HepG2 (cell line): ENCODE results near the gene YY1. TPM values are rescaled to one million over a fixed set of nuclear protein-coding genes. Genes with fewer than 3 reads are reported as not detected.
A peak's percentile ranks its signal among the peaks of the same experiment; 100 is the strongest.

ENCODE experiments used
- FLYWCH1 ChIP-seq: sonication (generic); formaldehyde crosslinking; IDR thresholded peaks from 2 replicates; pipeline ENCODE4 v1.8.1; 2023; ENCODE audit warnings: mild to moderate bottlenecking, missing genetic modification reagents
- GATAD2A ChIP-seq: IDR thresholded peaks from 2 replicates; pipeline ENCODE4 v1.6.1; 2016
- JARID2 ChIP-seq: sonication (generic); formaldehyde crosslinking; IDR thresholded peaks from 2 replicates; pipeline ENCODE4 v1.8.1; 2023; ENCODE audit warnings: missing genetic modification reagents, inconsistent platforms; ENCODE audit not compliant: insufficient replicate concordance
- JDP2 ChIP-seq: sonication (generic); formaldehyde crosslinking; IDR thresholded peaks from 2 replicates; pipeline ENCODE4 v1.8.1; 2022; ENCODE audit warnings: missing genetic modification reagents, borderline replicate concordance
- NFRKB ChIP-seq: fragments of 450-650 bp; IDR thresholded peaks from 2 replicates; pipeline ENCODE4 v1.6.1; 2017
- PHF21A ChIP-seq: sonication (generic); formaldehyde crosslinking; IDR thresholded peaks from 2 replicates; pipeline ENCODE4 v1.5.0; 2020; ENCODE audit warnings: mild to moderate bottlenecking, missing genetic modification reagents
- TAF1 ChIP-seq: sonication (generic); formaldehyde crosslinking; IDR thresholded peaks from 2 replicates; pipeline ENCODE4 v1.4.0; 2020; ENCODE audit warnings: missing genetic modification reagents
- THAP11 ChIP-seq: IDR thresholded peaks from 2 replicates; pipeline ENCODE4 v1.6.1; 2016; ENCODE audit warnings: missing biosample characterization, missing genetic modification reagents
- ZBTB7A ChIP-seq: sonication (generic); formaldehyde crosslinking; IDR thresholded peaks from 2 replicates; pipeline ENCODE4 v1.8.0; 2022; ENCODE audit warnings: mild to moderate bottlenecking, missing genetic modification reagents
- polyA plus RNA-seq, 8 experiments: library from polyadenylated mRNA; depleted of rRNA in 3 of 8; stranded (reverse) in 7 of 8; unstranded in 1 of 8; fragments of >200 nt; fragmentation: Illumina TruSeq in 4 of 8; extraction: Trizol in 4 of 8; gene quantifications; 2 replicates each; pipeline versions ENCODE4 v1.2.1 to v1.2.3, GENCODE V29; 2011 to 2016; ENCODE audit warnings: low read depth in 4 of 8, missing spikeins in 1 of 8, mixed read lengths in 1 of 8; ENCODE audit not compliant: insufficient read depth in 1 of 8
- total RNA-seq, 5 experiments: library from RNA; depleted of rRNA; stranded (reverse); fragments of >200 nt; fragmentation: Illumina TruSeq; extraction: Trizol; gene quantifications; 2 replicates each; pipeline ENCODE4 v1.2.3, GENCODE V29; 2016; ENCODE audit warnings: low read depth in 1 of 5
- TF ChIP-seq, protein P1 (sequence below): IDR thresholded peaks from 2 replicates; pipeline ENCODE4 v1.6.1; 2016; ENCODE audit warnings: low read depth, missing genetic modification reagents, missing compliant biosample characterization
- TF ChIP-seq, protein P2 (sequence below), 2 experiments: fragments of 450-650 bp in 1 of 2; sonication (generic) in 1 of 2; formaldehyde crosslinking; IDR thresholded peaks; 2 replicates each; pipeline versions ENCODE4 v1.5.0 to v1.8.0; 2020 to 2022; ENCODE audit warnings: mild to moderate bottlenecking in 1 of 2, missing genetic modification reagents in 1 of 2
- TF ChIP-seq, protein P3 (sequence below): sonication (generic); formaldehyde crosslinking; IDR thresholded peaks from 2 replicates; pipeline ENCODE4 v1.8.0; 2022; ENCODE audit warnings: missing genetic modification reagents, mild to moderate bottlenecking, moderate library complexity, borderline replicate concordance
- TF ChIP-seq, protein P4 (sequence below): sonication (generic); formaldehyde crosslinking; IDR thresholded peaks from 2 replicates; pipeline ENCODE4 v1.8.1; 2022; ENCODE audit warnings: low read depth, mild to moderate bottlenecking, missing genetic modification reagents
- TF ChIP-seq, protein P5 (sequence below): sonication (generic); formaldehyde crosslinking; IDR thresholded peaks from 2 replicates; pipeline ENCODE4 v1.5.1; 2020; ENCODE audit warnings: missing genetic modification reagents, mild to moderate bottlenecking, borderline replicate concordance
- TF ChIP-seq, protein P6 (sequence below): IDR thresholded peaks from 2 replicates; pipeline ENCODE4 v1.6.1; 2016

Gene YY1
- total and polyA plus RNA-seq, 2 of the 13 experiments (the other 11 are each of a cell fraction or from before 2014, with no cell fraction given), result 29.4 to 68.1 TPM

DNA sequence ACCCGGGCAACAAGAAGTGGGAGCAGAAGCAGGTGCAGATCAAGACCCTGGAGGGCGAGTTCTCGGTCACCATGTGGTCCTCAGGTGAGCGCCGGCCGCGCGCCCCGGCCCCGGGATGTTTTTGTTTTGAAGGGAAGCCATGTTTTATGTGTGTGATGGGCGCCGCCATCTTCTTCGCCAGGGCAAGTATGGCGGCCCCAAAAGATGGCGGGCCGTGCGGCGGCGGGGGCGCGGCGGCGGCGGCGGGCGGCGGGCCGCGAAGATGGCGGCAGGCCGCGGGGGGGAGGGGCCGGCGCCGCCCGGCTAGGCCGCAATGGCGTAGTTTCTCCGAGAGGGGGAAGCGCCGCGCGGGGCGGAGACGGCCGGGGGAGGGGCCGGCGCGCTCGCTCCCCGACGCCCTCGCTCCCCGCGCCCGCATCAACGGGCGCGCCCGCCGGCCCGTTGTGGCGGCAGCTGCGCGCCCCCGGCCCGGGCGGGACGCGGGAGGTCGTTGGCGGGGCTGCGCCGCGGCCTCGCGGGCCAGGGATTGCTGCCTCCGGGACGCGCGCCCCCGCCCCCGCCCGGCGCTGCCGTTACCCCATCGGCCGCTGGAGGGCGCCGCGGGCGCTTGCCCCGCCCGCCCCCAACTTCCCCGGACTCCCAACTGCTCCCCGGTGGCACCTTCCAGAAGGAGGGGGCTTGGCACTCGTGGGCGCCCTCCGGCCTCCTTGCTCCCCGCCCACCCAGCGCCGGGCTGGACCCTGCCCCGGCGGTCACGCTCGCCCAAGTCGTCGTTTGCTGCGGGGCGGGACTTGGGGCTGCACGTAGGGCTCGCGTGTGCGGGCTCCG is 1.1 kb downstream of the YY1 start (continued):
- TF ChIP-seq ZBTB7A (no peak), GATAD2A (CRISPR knock-in tag) (peak; percentile 26; the same call in 1 of the 2 replicates), FLYWCH1 (CRISPR knock-in tag) (no peak), NFRKB (no peak), THAP11 (CRISPR knock-in tag) (peak; percentile 52), JDP2 (CRISPR knock-in tag) (no peak), TAF1 (CRISPR knock-in tag) (0 out of 2 replicates have a peak, but pooled peaks have one; percentile 10), PHF21A (CRISPR knock-in tag) (no peak), JARID2 (CRISPR knock-in tag) (no peak)
- TF ChIP-seq, protein P1, sequence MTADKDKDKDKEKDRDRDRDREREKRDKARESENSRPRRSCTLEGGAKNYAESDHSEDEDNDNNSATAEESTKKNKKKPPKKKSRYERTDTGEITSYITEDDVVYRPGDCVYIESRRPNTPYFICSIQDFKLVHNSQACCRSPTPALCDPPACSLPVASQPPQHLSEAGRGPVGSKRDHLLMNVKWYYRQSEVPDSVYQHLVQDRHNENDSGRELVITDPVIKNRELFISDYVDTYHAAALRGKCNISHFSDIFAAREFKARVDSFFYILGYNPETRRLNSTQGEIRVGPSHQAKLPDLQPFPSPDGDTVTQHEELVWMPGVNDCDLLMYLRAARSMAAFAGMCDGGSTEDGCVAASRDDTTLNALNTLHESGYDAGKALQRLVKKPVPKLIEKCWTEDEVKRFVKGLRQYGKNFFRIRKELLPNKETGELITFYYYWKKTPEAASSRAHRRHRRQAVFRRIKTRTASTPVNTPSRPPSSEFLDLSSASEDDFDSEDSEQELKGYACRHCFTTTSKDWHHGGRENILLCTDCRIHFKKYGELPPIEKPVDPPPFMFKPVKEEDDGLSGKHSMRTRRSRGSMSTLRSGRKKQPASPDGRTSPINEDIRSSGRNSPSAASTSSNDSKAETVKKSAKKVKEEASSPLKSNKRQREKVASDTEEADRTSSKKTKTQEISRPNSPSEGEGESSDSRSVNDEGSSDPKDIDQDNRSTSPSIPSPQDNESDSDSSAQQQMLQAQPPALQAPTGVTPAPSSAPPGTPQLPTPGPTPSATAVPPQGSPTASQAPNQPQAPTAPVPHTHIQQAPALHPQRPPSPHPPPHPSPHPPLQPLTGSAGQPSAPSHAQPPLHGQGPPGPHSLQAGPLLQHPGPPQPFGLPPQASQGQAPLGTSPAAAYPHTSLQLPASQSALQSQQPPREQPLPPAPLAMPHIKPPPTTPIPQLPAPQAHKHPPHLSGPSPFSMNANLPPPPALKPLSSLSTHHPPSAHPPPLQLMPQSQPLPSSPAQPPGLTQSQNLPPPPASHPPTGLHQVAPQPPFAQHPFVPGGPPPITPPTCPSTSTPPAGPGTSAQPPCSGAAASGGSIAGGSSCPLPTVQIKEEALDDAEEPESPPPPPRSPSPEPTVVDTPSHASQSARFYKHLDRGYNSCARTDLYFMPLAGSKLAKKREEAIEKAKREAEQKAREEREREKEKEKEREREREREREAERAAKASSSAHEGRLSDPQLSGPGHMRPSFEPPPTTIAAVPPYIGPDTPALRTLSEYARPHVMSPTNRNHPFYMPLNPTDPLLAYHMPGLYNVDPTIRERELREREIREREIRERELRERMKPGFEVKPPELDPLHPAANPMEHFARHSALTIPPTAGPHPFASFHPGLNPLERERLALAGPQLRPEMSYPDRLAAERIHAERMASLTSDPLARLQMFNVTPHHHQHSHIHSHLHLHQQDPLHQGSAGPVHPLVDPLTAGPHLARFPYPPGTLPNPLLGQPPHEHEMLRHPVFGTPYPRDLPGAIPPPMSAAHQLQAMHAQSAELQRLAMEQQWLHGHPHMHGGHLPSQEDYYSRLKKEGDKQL (CRISPR knock-in tag), result no peak
- TF ChIP-seq, protein P2, sequence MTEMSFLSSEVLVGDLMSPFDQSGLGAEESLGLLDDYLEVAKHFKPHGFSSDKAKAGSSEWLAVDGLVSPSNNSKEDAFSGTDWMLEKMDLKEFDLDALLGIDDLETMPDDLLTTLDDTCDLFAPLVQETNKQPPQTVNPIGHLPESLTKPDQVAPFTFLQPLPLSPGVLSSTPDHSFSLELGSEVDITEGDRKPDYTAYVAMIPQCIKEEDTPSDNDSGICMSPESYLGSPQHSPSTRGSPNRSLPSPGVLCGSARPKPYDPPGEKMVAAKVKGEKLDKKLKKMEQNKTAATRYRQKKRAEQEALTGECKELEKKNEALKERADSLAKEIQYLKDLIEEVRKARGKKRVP (CRISPR knock-in tag; IDR thresholded peaks at IDR 0.05), result peak in 1 of 2 experiments; percentile 47; a peak in 1 of 4 replicates
- TF ChIP-seq, protein P3, sequence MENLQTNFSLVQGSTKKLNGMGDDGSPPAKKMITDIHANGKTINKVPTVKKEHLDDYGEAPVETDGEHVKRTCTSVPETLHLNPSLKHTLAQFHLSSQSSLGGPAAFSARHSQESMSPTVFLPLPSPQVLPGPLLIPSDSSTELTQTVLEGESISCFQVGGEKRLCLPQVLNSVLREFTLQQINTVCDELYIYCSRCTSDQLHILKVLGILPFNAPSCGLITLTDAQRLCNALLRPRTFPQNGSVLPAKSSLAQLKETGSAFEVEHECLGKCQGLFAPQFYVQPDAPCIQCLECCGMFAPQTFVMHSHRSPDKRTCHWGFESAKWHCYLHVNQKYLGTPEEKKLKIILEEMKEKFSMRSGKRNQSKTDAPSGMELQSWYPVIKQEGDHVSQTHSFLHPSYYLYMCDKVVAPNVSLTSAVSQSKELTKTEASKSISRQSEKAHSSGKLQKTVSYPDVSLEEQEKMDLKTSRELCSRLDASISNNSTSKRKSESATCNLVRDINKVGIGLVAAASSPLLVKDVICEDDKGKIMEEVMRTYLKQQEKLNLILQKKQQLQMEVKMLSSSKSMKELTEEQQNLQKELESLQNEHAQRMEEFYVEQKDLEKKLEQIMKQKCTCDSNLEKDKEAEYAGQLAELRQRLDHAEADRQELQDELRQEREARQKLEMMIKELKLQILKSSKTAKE (CRISPR knock-in tag), result 0 out of 2 replicates have a peak, but pooled peaks have one; percentile 46
- TF ChIP-seq, protein P4, sequence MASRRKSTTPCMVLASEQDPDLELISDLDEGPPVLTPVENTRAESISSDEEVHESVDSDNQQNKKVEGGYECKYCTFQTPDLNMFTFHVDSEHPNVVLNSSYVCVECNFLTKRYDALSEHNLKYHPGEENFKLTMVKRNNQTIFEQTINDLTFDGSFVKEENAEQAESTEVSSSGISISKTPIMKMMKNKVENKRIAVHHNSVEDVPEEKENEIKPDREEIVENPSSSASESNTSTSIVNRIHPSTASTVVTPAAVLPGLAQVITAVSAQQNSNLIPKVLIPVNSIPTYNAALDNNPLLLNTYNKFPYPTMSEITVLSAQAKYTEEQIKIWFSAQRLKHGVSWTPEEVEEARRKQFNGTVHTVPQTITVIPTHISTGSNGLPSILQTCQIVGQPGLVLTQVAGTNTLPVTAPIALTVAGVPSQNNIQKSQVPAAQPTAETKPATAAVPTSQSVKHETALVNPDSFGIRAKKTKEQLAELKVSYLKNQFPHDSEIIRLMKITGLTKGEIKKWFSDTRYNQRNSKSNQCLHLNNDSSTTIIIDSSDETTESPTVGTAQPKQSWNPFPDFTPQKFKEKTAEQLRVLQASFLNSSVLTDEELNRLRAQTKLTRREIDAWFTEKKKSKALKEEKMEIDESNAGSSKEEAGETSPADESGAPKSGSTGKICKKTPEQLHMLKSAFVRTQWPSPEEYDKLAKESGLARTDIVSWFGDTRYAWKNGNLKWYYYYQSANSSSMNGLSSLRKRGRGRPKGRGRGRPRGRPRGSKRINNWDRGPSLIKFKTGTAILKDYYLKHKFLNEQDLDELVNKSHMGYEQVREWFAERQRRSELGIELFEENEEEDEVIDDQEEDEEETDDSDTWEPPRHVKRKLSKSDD (CRISPR knock-in tag), result peak; percentile 68; the same call in 1 of the 2 replicates
- TF ChIP-seq, protein P5, sequence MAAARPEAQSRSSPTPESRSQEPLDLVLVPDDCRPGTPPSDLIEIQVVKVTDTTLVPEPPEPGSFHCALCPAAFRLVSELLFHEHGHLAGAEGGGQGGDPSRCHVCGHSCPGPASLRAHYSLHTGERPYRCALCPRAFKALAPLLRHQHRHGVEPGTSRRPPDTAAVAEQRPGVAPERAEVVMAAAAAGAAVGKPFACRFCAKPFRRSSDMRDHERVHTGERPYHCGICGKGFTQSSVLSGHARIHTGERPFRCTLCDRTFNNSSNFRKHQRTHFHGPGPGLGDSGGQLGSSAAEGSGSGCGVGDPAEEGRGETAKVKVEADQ (CRISPR knock-in tag), result 0 out of 2 replicates have a peak, but pooled peaks have one; percentile 47
- TF ChIP-seq, protein P6, sequence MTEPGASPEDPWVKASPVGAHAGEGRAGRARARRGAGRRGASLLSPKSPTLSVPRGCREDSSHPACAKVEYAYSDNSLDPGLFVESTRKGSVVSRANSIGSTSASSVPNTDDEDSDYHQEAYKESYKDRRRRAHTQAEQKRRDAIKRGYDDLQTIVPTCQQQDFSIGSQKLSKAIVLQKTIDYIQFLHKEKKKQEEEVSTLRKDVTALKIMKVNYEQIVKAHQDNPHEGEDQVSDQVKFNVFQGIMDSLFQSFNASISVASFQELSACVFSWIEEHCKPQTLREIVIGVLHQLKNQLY (CRISPR knock-in tag), result peak; percentile 69; the same call in 1 of the 2 replicates
